Measurements from ENCODE around the gene GBX2. TPM values are rescaled to one million over a fixed set of nuclear protein-coding genes. Genes with fewer than 3 reads are reported as not detected.
A peak's percentile ranks its signal among the peaks of the same experiment; 100 is the strongest.

Gene GBX2
- total and polyA plus RNA-seq, 2 of the 8 experiments (the other 6 are each of a cell fraction or from before 2014, with no cell fraction given), result 0.38 to 0.89 TPM

GRCh38 chr2:236164201-236164924, 3.8 kb downstream of the GBX2 start (continued):
- TF ChIP-seq KDM4A (IDR thresholded peaks at IDR 0.05; ENCODE audit: low read depth, low read length, severe bottlenecking), result peak; percentile 61
- TF ChIP-seq TEAD4 (IDR thresholded peaks at IDR 0.05; ENCODE audit: low read depth, low read length), result no peak
- peak; percentile 39 for TF ChIP-seq MAX (IDR thresholded peaks at IDR 0.05)

Measured in H1 (cell line).